Activated CD4-positive, alpha-beta T cell treated with anti-CD3 and anti-CD28 coated beads, Interleukin-2, amount 50 U/mL, for 4 hours (primary cell): Measurements from ENCODE around the gene OR2G3.

ENCODE experiments used
- DNase-seq, 2 experiments: peaks; one replicate each; pipeline ENCODE4 v3.0.0-alpha.2; 2020

OR2G3 gene

GRCh38 chr1:247605286-247605685 lies at the start of gene OR2G3:
OR2G3 (plus strand) TSS chr1:247605586; CDS start chr1:247605586, 0 bp downstream.
- DNase-seq: no peak

GRCh38 chr1:247557926-247558674 lies 47.3 kb upstream of the OR2G3 start:
- DNase-seq: no peak

- no peak for DNase-seq
Observed at GRCh38 chr1:247561711-247562110, 43.7 kb upstream of the OR2G3 start.

- no peak for DNase-seq
Observed at GRCh38 chr1:247562198-247562597, 43.2 kb upstream of the OR2G3 start.

GRCh38 chr1:247574236-247574635 lies 31.1 kb upstream of the OR2G3 start:
- no peak for DNase-seq

GRCh38 chr1:247574664-247575063 lies 30.7 kb upstream of the OR2G3 start:
- DNase-seq: no peak

- no peak for DNase-seq
Observed at GRCh38 chr1:247576514-247576913, 28.9 kb upstream of the OR2G3 start.

GRCh38 chr1:247578946-247579460 lies 26.4 kb upstream of the OR2G3 start:
- no peak for DNase-seq

GRCh38 chr1:247588060-247588459 lies 17.3 kb upstream of the OR2G3 start, which contains the start of gene OR2G2:
OR2G2 (plus strand) TSS chr1:247588360; CDS start chr1:247588360, 0 bp downstream.
- DNase-seq: no peak

- DNase-seq: no peak
Observed at GRCh38 chr1:247613405-247613804, 8.0 kb downstream of the OR2G3 start.

- DNase-seq: no peak
Observed at GRCh38 chr1:247614625-247615024, 9.2 kb downstream of the OR2G3 start.

- no peak for DNase-seq
Observed at GRCh38 chr1:247627951-247628350, 22.6 kb downstream of the OR2G3 start.

GRCh38 chr1:247638011-247638410 lies 32.6 kb downstream of the OR2G3 start:
- DNase-seq: no peak

- DNase-seq: no peak
Observed at GRCh38 chr1:247638781-247639180, 33.4 kb downstream of the OR2G3 start.

GRCh38 chr1:247639381-247639981 lies 34.1 kb downstream of the OR2G3 start:
- no peak for DNase-seq

GRCh38 chr1:247642742-247643141 lies 37.4 kb downstream of the OR2G3 start:
- no peak for DNase-seq

- DNase-seq: no peak
Observed at GRCh38 chr1:247646867-247647266, 41.5 kb downstream of the OR2G3 start.

GRCh38 chr1:247647864-247648263 lies 42.5 kb downstream of the OR2G3 start:
- DNase-seq: no peak

GRCh38 chr1:247653040-247653439 lies 47.7 kb downstream of the OR2G3 start:
- DNase-seq: no peak
